ENCODE results near the gene CDK5RAP3. TPM values are rescaled to one million over a fixed set of nuclear protein-coding genes. Genes with fewer than 3 reads are reported as not detected.

Gene CDK5RAP3
- total RNA-seq, 1 experiment from 2014 or later: 255 TPM

DNA sequence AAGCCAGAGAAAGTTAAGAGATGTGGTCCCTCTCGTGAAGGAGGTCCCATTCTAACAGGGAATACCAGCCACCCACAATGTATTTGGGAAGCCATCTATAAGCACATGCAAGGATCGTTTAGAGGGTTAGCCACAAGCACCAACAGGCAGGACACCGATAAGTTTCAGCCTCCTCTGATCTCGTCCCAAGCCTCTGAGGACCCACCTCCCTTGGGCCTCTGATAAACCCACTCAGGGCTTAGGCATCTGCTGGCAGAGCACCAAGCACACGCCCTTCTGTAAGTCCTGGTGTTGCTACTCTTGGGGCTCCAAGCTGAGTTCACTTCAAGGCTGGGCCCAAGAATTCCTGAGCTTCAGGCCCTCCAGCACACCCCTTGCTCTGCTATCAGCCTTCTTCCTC, 35.0 kb upstream of the CDK5RAP3 start:
- RAD21 ChIA-PET (ENCODE audit: low non-redundant PET in 1 of 2, low total read pairs in 2 of 2, uncharacterized antibody in 2 of 2, unreplicated experiment in 2 of 2): no interaction called here
- CTCF ChIA-PET: interaction anchor here (4.6 kb wide), 1 partner anchor 11 kb away, joined by 41 read pairs; no protein-coding TSS in a partner anchor

More for the DNA sequence above, 35.0 kb upstream of the CDK5RAP3 start:
- Histone ChIP-seq H3K9me3 (ENCODE audit: control insufficient read depth in 1 of 2, insufficient read depth in 1 of 2, low read depth in 1 of 2, low read length in 2 of 2) (no peaks in the 10 kb centered on the region), H3K4me1 (ENCODE audit: control insufficient read depth in 1 of 2, insufficient read depth in 2 of 2, low read length in 2 of 2) (peaks cover 41 to 69% of the 10 kb centered on the region in 2 experiments), H3K9ac (ENCODE audit: low read length) (peak overlapping the region; percentile 42), H3K27ac (ENCODE audit: low read depth, low read length) (peak overlapping the region; percentile 61), H3K79me2 (ENCODE audit: insufficient read depth, low read length) (0 out of 2 replicates have a peak, but pooled peaks cover 3% of the 10 kb centered on the region), H2AFZ (ENCODE audit: low read depth, low read length, poor library complexity, severe bottlenecking) (no peak overlapping the region), H3K9me2 (ENCODE audit: insufficient read depth) (no peaks in the 10 kb centered on the region), H4K20me1 (ENCODE audit: insufficient read depth) (no peaks in the 10 kb centered on the region), H3K4me2 (ENCODE audit: low read length) (peak overlapping the region; percentile 63), H3K4me3 (replicated peaks in 1 of 2; ENCODE audit: low read depth in 1 of 2, low read length in 2 of 2) (peak overlapping the region in 1 of 2 experiments; percentile 36; a peak in 3 of 4 replicates), H3K27me3 (ENCODE audit: insufficient read depth, low read length) (no peaks in the 10 kb centered on the region), H3K36me3 (ENCODE audit: control insufficient read depth in 1 of 2, insufficient read depth in 2 of 2, low read length in 2 of 2) (no peaks in the 10 kb centered on the region)
- no TSS peak for BruUV-seq (replicated peaks)
- peak; percentile 88 for ATAC-seq
- TF ChIP-seq CBX3 (IDR thresholded peaks at IDR 0.05; ENCODE audit: low read depth) (no peak), RAD21 (IDR thresholded peaks at IDR 0.05; ENCODE audit: low read depth) (no peak), SP1 (IDR thresholded peaks at IDR 0.05; ENCODE audit: low read depth) (peak; percentile 48), POLR2AphosphoS5 (IDR thresholded peaks at IDR 0.05; ENCODE audit: low read depth, low read length) (peak; percentile 69), FOSL1 (IDR thresholded peaks at IDR 0.05; ENCODE audit: low read depth) (no peak; the same call in 1 of the 2 replicates), TCF7L2 (IDR thresholded peaks at IDR 0.05; ENCODE audit: borderline replicate concordance, extremely low read depth, insufficient read depth, insufficient read length) (peak; percentile 57), JUND (IDR thresholded peaks at IDR 0.05) (no peak), SIN3A (IDR thresholded peaks at IDR 0.05; ENCODE audit: low read depth) (no peak), SRF (IDR thresholded peaks at IDR 0.05; ENCODE audit: low read depth) (no peak), ELF1 (IDR thresholded peaks at IDR 0.05; ENCODE audit: borderline replicate concordance, low read depth) (no peak), EZH2phosphoT487 (IDR thresholded peaks at IDR 0.05; ENCODE audit: borderline replicate concordance) (no peak), CEBPB (IDR thresholded peaks at IDR 0.05; ENCODE audit: low read depth) (no peak), ZFX (IDR thresholded peaks at IDR 0.05) (no peak)
- TF ChIP-seq, protein P1, sequence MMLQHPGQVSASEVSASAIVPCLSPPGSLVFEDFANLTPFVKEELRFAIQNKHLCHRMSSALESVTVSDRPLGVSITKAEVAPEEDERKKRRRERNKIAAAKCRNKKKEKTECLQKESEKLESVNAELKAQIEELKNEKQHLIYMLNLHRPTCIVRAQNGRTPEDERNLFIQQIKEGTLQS (IDR thresholded peaks at IDR 0.05): no peak
- TF ChIP-seq, protein P2, sequence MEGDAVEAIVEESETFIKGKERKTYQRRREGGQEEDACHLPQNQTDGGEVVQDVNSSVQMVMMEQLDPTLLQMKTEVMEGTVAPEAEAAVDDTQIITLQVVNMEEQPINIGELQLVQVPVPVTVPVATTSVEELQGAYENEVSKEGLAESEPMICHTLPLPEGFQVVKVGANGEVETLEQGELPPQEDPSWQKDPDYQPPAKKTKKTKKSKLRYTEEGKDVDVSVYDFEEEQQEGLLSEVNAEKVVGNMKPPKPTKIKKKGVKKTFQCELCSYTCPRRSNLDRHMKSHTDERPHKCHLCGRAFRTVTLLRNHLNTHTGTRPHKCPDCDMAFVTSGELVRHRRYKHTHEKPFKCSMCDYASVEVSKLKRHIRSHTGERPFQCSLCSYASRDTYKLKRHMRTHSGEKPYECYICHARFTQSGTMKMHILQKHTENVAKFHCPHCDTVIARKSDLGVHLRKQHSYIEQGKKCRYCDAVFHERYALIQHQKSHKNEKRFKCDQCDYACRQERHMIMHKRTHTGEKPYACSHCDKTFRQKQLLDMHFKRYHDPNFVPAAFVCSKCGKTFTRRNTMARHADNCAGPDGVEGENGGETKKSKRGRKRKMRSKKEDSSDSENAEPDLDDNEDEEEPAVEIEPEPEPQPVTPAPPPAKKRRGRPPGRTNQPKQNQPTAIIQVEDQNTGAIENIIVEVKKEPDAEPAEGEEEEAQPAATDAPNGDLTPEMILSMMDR (IDR thresholded peaks at IDR 0.05 in 2 of 3, conservative IDR thresholded peaks at IDR 0.05 in 1 of 3; ENCODE audit: borderline replicate concordance in 1 of 3, insufficient read depth in 1 of 3, low read depth in 2 of 3, low read length in 2 of 3): no peak
- TF ChIP-seq, protein P3, sequence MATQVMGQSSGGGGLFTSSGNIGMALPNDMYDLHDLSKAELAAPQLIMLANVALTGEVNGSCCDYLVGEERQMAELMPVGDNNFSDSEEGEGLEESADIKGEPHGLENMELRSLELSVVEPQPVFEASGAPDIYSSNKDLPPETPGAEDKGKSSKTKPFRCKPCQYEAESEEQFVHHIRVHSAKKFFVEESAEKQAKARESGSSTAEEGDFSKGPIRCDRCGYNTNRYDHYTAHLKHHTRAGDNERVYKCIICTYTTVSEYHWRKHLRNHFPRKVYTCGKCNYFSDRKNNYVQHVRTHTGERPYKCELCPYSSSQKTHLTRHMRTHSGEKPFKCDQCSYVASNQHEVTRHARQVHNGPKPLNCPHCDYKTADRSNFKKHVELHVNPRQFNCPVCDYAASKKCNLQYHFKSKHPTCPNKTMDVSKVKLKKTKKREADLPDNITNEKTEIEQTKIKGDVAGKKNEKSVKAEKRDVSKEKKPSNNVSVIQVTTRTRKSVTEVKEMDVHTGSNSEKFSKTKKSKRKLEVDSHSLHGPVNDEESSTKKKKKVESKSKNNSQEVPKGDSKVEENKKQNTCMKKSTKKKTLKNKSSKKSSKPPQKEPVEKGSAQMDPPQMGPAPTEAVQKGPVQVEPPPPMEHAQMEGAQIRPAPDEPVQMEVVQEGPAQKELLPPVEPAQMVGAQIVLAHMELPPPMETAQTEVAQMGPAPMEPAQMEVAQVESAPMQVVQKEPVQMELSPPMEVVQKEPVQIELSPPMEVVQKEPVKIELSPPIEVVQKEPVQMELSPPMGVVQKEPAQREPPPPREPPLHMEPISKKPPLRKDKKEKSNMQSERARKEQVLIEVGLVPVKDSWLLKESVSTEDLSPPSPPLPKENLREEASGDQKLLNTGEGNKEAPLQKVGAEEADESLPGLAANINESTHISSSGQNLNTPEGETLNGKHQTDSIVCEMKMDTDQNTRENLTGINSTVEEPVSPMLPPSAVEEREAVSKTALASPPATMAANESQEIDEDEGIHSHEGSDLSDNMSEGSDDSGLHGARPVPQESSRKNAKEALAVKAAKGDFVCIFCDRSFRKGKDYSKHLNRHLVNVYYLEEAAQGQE (IDR thresholded peaks at IDR 0.05; ENCODE audit: low read depth): no peak
- TF ChIP-seq, protein P4, sequence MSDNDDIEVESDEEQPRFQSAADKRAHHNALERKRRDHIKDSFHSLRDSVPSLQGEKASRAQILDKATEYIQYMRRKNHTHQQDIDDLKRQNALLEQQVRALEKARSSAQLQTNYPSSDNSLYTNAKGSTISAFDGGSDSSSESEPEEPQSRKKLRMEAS (IDR thresholded peaks at IDR 0.05): peak; percentile 44
- TF ChIP-seq, protein P5, sequence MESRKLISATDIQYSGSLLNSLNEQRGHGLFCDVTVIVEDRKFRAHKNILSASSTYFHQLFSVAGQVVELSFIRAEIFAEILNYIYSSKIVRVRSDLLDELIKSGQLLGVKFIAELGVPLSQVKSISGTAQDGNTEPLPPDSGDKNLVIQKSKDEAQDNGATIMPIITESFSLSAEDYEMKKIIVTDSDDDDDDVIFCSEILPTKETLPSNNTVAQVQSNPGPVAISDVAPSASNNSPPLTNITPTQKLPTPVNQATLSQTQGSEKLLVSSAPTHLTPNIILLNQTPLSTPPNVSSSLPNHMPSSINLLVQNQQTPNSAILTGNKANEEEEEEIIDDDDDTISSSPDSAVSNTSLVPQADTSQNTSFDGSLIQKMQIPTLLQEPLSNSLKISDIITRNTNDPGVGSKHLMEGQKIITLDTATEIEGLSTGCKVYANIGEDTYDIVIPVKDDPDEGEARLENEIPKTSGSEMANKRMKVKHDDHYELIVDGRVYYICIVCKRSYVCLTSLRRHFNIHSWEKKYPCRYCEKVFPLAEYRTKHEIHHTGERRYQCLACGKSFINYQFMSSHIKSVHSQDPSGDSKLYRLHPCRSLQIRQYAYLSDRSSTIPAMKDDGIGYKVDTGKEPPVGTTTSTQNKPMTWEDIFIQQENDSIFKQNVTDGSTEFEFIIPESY (IDR thresholded peaks at IDR 0.05; ENCODE audit: extremely low read depth, insufficient replicate concordance, low read length): no peak
- intact Hi-C loops (cut with micrococcal nuclease): no loop called here
- peak; percentile 92 for DNase-seq (ENCODE audit: low read depth, low spot score)
- POLR2A ChIA-PET: interaction anchor here (1.0 to 2.0 kb wide), 2 partner anchors 24 to 40 kb away, joined by 3 to 8 read pairs; partner anchors contain the start of gene SP2

All from HCT116 (cell line).